DMS53 treated with DMSO at 0.1 percent for 48 hours (cell line): ENCODE measurements around the gene OLA1.

Experiments used
- DNase-seq: peaks from one replicate; lab custom pipeline; 2025; ENCODE audit not compliant: unreplicated experiment; lab: John Stamatoyannopoulos, UW

Gene OLA1

GRCh38 chr2:174070281-174070680, 178.1 kb downstream of the OLA1 start:
- DNase-seq: no peak

GRCh38 chr2:174067815-174068214, 180.5 kb downstream of the OLA1 start:
- DNase-seq: no peak

- no peak for DNase-seq
Observed at GRCh38 chr2:174066871-174067270, 181.5 kb downstream of the OLA1 start.

GRCh38 chr2:174063492-174064092, 184.7 kb downstream of the OLA1 start:
- DNase-seq: no peak

GRCh38 chr2:174062934-174063333, 185.4 kb downstream of the OLA1 start:
- no peak for DNase-seq

- DNase-seq: no peak
Observed at GRCh38 chr2:174059884-174060244, 188.5 kb downstream of the OLA1 start.

GRCh38 chr2:174059178-174059883, 189.0 kb downstream of the OLA1 start:
- DNase-seq: no peak

GRCh38 chr2:174058456-174058855, 189.9 kb downstream of the OLA1 start:
- no peak for DNase-seq

- DNase-seq: no peak
Observed at GRCh38 chr2:174058026-174058425, 190.3 kb downstream of the OLA1 start.

- no peak for DNase-seq
Observed at GRCh38 chr2:174054926-174055325, 193.4 kb downstream of the OLA1 start.

- DNase-seq: no peak
Observed at GRCh38 chr2:174053355-174054151, 194.8 kb downstream of the OLA1 start.

GRCh38 chr2:174052584-174052976, 195.8 kb downstream of the OLA1 start:
- DNase-seq: no peak

GRCh38 chr2:174051741-174052583, 196.4 kb downstream of the OLA1 start:
- DNase-seq: no peak

GRCh38 chr2:174051068-174051467, 197.3 kb downstream of the OLA1 start:
- DNase-seq: no peak

GRCh38 chr2:174049895-174050294, 198.4 kb downstream of the OLA1 start:
- DNase-seq: no peak

GRCh38 chr2:174048243-174048642, 200.1 kb downstream of the OLA1 start:
- DNase-seq: no peak

GRCh38 chr2:174047746-174048145, 200.6 kb downstream of the OLA1 start:
- DNase-seq: no peak

GRCh38 chr2:174046172-174046571, 202.2 kb downstream of the OLA1 start:
- no peak for DNase-seq

GRCh38 chr2:174044556-174044955, 203.8 kb downstream of the OLA1 start:
- no peak for DNase-seq

- no peak for DNase-seq
Observed at GRCh38 chr2:174040417-174040701, 208.0 kb downstream of the OLA1 start.
